HepG2 (cell line): ENCODE measurements around the gene UBAP1. TPM values are rescaled to one million over a fixed set of nuclear protein-coding genes. Genes with fewer than 3 reads are reported as not detected.

Source experiments
- ATAC-seq: fragments of 200-7000 bp; cut with Tn5 transposase; 3 replicates; pipeline ENCODE4 v1.9.1; 2020; ENCODE audit warnings: mild to moderate bottlenecking, moderate library complexity
- BruUV-seq: library from RNA; stranded (reverse); fragments of 400-500 nt; replicated peaks from 2 replicates; lab custom pipeline; 2021; lab: Mats Ljungman, UMichigan
- CTCF ChIA-PET: fragments of 300-600 bp; formaldehyde crosslinking; extraction: SDS; loops from one replicate; lab custom pipeline; 2021; ENCODE audit warnings: low total read pairs, inconsistent platforms, low intra/inter-chr PET ratio; lab: Yijun Ruan, JAX
- POLR2A ChIA-PET: fragments of 350-600 bp; sonication (Branson Sonifier 250); formaldehyde crosslinking; loops from one replicate; lab custom pipeline; 2020; ENCODE audit warnings: antibody characterized with exemption, inconsistent platforms; lab: Yijun Ruan, JAX
- DNase-seq: peaks from one replicate; pipeline ENCODE4 v3.0.0-alpha.2; 2015; ENCODE audit warnings: low spot score
- FAIRE-seq: peaks from 3 replicates; lab custom pipeline; 2011; peaks lifted over from hg19 to GRCh38; lab: Jason Lieb, UNC
- H2AFZ ChIP-seq: one replicate; pipeline ENCODE4 v1.6.1; 2011; ENCODE audit warnings: low read length, inconsistent platforms
- H3K27ac ChIP-seq: fragments of 300-600 bp; 3 replicates; pipeline ENCODE4 v1.8.0; 2011; ENCODE audit warnings: mixed run types, mild to moderate bottlenecking, mixed read lengths, low read length, inconsistent platforms; ENCODE audit not compliant: insufficient read depth; ENCODE audit errors: extremely low read length
- H3K27me3 ChIP-seq, 2 experiments: fragments of 200-600 bp in 1 of 2; 2 replicates in 1 of 2; 3 replicates in 1 of 2; pipeline versions ENCODE4 v1.6.0 to v1.8.0; 2011; ENCODE audit warnings: low read length in 2 of 2, mild to moderate bottlenecking in 2 of 2, moderate library complexity in 2 of 2, inconsistent platforms in 1 of 2; ENCODE audit not compliant: insufficient read depth in 2 of 2, control insufficient read depth in 1 of 2
- H3K36me3 ChIP-seq, 2 experiments: fragments of 200-600 bp in 1 of 2; replicated peaks in 1 of 2; 2 replicates in 1 of 2; 3 replicates in 1 of 2; pipeline versions ENCODE4 v1.5.1 to v1.8.0; 2011; ENCODE audit warnings: low read length in 2 of 2, inconsistent platforms in 1 of 2; ENCODE audit not compliant: insufficient read depth in 2 of 2, control insufficient read depth in 1 of 2
- H3K4me1 ChIP-seq: 2 replicates; pipeline ENCODE4 v1.5.1; 2012; ENCODE audit warnings: low read length, inconsistent platforms; ENCODE audit not compliant: insufficient read depth
- H3K4me2 ChIP-seq: 2 replicates; pipeline ENCODE4 v1.6.0; 2011; ENCODE audit warnings: low read depth, low read length, inconsistent platforms
- H3K4me3 ChIP-seq, 3 experiments: fragments of 200-600 bp in 1 of 3; sonication (generic), shearing (Covaris generic) in 1 of 3; replicated peaks in 1 of 3; 2 replicates each; pipeline ENCODE4 v1.5.1; 2011 to 2016; ENCODE audit warnings: low read length in 3 of 3, inconsistent platforms in 2 of 3, low read depth in 2 of 3, mild to moderate bottlenecking in 2 of 3, control low read depth in 1 of 3, mixed read lengths in 1 of 3; ENCODE audit not compliant: insufficient read depth in 1 of 3
- H3K79me2 ChIP-seq: one replicate; pipeline ENCODE4 v1.6.1; 2011; ENCODE audit warnings: low read length, inconsistent platforms; ENCODE audit not compliant: insufficient read depth
- H3K9ac ChIP-seq: 2 replicates; pipeline ENCODE4 v1.6.0; 2011; ENCODE audit warnings: mild to moderate bottlenecking, low read depth, low read length, inconsistent platforms; ENCODE audit not compliant: insufficient read depth
- H3K9me3 ChIP-seq: 2 replicates; pipeline ENCODE4 v1.5.1; 2012; ENCODE audit warnings: mild to moderate bottlenecking, low read length
- H4K20me1 ChIP-seq: 2 replicates; pipeline ENCODE4 v1.6.0; 2011; ENCODE audit warnings: inconsistent platforms, mild to moderate bottlenecking, low read length, moderate library complexity; ENCODE audit not compliant: insufficient read depth
- AHDC1 ChIP-seq: sonication (generic); formaldehyde crosslinking; IDR thresholded peaks from 2 replicates; pipeline ENCODE4 v1.5.1; 2020; ENCODE audit warnings: mild to moderate bottlenecking, missing genetic modification reagents, borderline replicate concordance
- CHD4 ChIP-seq: fragments of 200-600 bp; sonication (generic); IDR thresholded peaks from 2 replicates; pipeline ENCODE4 v1.7.0; 2017; ENCODE audit warnings: mild to moderate bottlenecking, low read length, borderline replicate concordance
- FOXA3 ChIP-seq: IDR thresholded peaks from 2 replicates; pipeline ENCODE4 v1.6.1; 2016; ENCODE audit warnings: missing genetic modification reagents, missing compliant biosample characterization
- FOXK2 ChIP-seq: fragments of 450-650 bp; IDR thresholded peaks from 2 replicates; pipeline ENCODE4 v1.6.1; 2016
- GTF3A ChIP-seq: sonication (generic); formaldehyde crosslinking; conservative IDR thresholded peaks from 2 replicates; pipeline ENCODE4 v1.4.0; 2020; ENCODE audit warnings: mild to moderate bottlenecking, missing genetic modification reagents
- MATR3 ChIP-seq: sonication (generic); formaldehyde crosslinking; IDR thresholded peaks from 2 replicates; pipeline ENCODE4 v1.4.0; 2020; ENCODE audit warnings: missing genetic modification reagents
- MEIS2 ChIP-seq: sonication (generic); formaldehyde crosslinking; IDR thresholded peaks from 2 replicates; pipeline ENCODE4 v1.9.0; 2021; ENCODE audit warnings: mild to moderate bottlenecking, missing genetic modification reagents
- NBN ChIP-seq: fragments of 450-650 bp; conservative IDR thresholded peaks from 2 replicates; pipeline ENCODE4 v1.6.1; 2017
- PAX8 ChIP-seq: sonication (generic); formaldehyde crosslinking; IDR thresholded peaks from 2 replicates; pipeline ENCODE4 v1.8.0; 2022; ENCODE audit warnings: mild to moderate bottlenecking, missing genetic modification reagents, borderline replicate concordance
- RNF219 ChIP-seq: sonication (generic); formaldehyde crosslinking; IDR thresholded peaks from 2 replicates; pipeline ENCODE4 v1.5.0; 2020; ENCODE audit warnings: mild to moderate bottlenecking, missing genetic modification reagents
- SRSF9 ChIP-seq: fragments of 200-400 bp; formaldehyde crosslinking; IDR thresholded peaks from 2 replicates; pipeline ENCODE4 v1.6.1; 2018; ENCODE audit warnings: borderline replicate concordance, mild to moderate bottlenecking, low read depth, low read length; ENCODE audit not compliant: insufficient read depth, poor library complexity, severe bottlenecking
- TOE1 ChIP-seq: sonication (generic); formaldehyde crosslinking; IDR thresholded peaks from 2 replicates; pipeline ENCODE4 v1.4.0; 2020; ENCODE audit warnings: mild to moderate bottlenecking, missing genetic modification reagents
- ZFP36L1 ChIP-seq: sonication (generic); formaldehyde crosslinking; IDR thresholded peaks from 2 replicates; pipeline ENCODE4 v1.8.0; 2022; ENCODE audit warnings: mild to moderate bottlenecking, missing genetic modification reagents, moderate library complexity
- ZNF382 ChIP-seq: sonication (generic); formaldehyde crosslinking; IDR thresholded peaks from 2 replicates; pipeline ENCODE4 v1.5.0; 2020; ENCODE audit warnings: missing genetic modification reagents, mild to moderate bottlenecking, borderline replicate concordance
- WGBS: methylation state at CpG from one replicate; pipeline ENCODE4 v1.1.6; 2017; ENCODE audit warnings: low lambda C conversion rate; 5-methylcytosine and 5-hydroxymethylcytosine counted together
- in situ Hi-C: cut with HindIII; loops from 2 replicates; pipeline ENCODE4 v1.10.0; 2017; ENCODE audit warnings: low pct_unique_long_range_greater_than_20kb; ENCODE audit not compliant: extremely low pct_ligation_motif_present
- intact Hi-C: fragments of 100-400 bp; cut with micrococcal nuclease; formaldehyde crosslinking; loops from one replicate; pipeline ENCODE4 v1.10.0; 2022; ENCODE audit not compliant: unreplicated experiment
- polyA plus RNA-seq, 8 experiments: library from polyadenylated mRNA; depleted of rRNA in 3 of 8; stranded (reverse) in 7 of 8; unstranded in 1 of 8; fragments of >200 nt; fragmentation: Illumina TruSeq in 4 of 8; extraction: Trizol in 4 of 8; gene quantifications; 2 replicates each; pipeline versions ENCODE4 v1.2.1 to v1.2.3, GENCODE V29; 2011 to 2016; ENCODE audit warnings: low read depth in 4 of 8, missing spikeins in 1 of 8, mixed read lengths in 1 of 8; ENCODE audit not compliant: insufficient read depth in 1 of 8
- total RNA-seq, 5 experiments: library from RNA; depleted of rRNA; stranded (reverse); fragments of >200 nt; fragmentation: Illumina TruSeq; extraction: Trizol; gene quantifications; 2 replicates each; pipeline ENCODE4 v1.2.3, GENCODE V29; 2016; ENCODE audit warnings: low read depth in 1 of 5

UBAP1 gene
- total and polyA plus RNA-seq, 2 of the 13 experiments (the other 11 are each of a cell fraction or from before 2014, with no cell fraction given), result 19.5 to 40.5 TPM

- no peak for TF ChIP-seq PAX8
- no peak for TF ChIP-seq MATR3 (CRISPR knock-in tag)
- no peak for TF ChIP-seq CHD4
- no peak for TF ChIP-seq ZNF382 (CRISPR knock-in tag)
- TF ChIP-seq GTF3A (CRISPR knock-in tag), result no peak
Observed at GRCh38 chr9:34197756-34198711, 19.2 kb downstream of the UBAP1 start (continued).

- TF ChIP-seq MEIS2 (CRISPR knock-in tag), result no peak
- TF ChIP-seq ZNF382 (CRISPR knock-in tag), result no peak
- no peak for TF ChIP-seq ZFP36L1 (CRISPR knock-in tag)
- TF ChIP-seq TOE1 (CRISPR knock-in tag), result no peak
- no peak for TF ChIP-seq SRSF9
- TF ChIP-seq PAX8, result no peak
- no peak for TF ChIP-seq RNF219 (CRISPR knock-in tag)
- TF ChIP-seq FOXK2, result no peak
- no peak for TF ChIP-seq AHDC1 (CRISPR knock-in tag)
- no peak for TF ChIP-seq NBN
- no peak for TF ChIP-seq FOXA3 (CRISPR knock-in tag)
- Histone ChIP-seq H3K4me3 (no peak overlapping the region), H3K9me3 (no peaks in the 10 kb centered on the region), H3K4me2 (no peak overlapping the region), H4K20me1 (peaks cover 7% of the 10 kb centered on the region), H3K9ac (no peak overlapping the region), H3K27me3 (no peaks in the 10 kb centered on the region), H3K36me3 (peaks cover 7 to 9% of the 10 kb centered on the region in 2 experiments; a peak in 4 of 5 replicates), H3K79me2 (peaks cover 66% of the 10 kb centered on the region), H3K27ac (peak overlapping the region; percentile 28), H3K4me1 (peaks cover 18% of the 10 kb centered on the region), H2AFZ (no peak overlapping the region)
- in situ Hi-C loops (no loop called here), intact Hi-C loops (no loop called here)
- ATAC-seq (no peak), DNase-seq (no peak), FAIRE-seq (no peak)
- POLR2A ChIA-PET, result no interaction called here
- BruUV-seq, result no TSS peak
- WGBS, result 100% methylated on average over 2 of the region's 2 CpGs
- CTCF ChIA-PET, result no interaction called here
Observed at GRCh38 chr9:34200092-34200491, 21.2 kb downstream of the UBAP1 start.
